ENCODE data around the gene LRP1B. TPM values are rescaled to one million over a fixed set of nuclear protein-coding genes. Genes with fewer than 3 reads are reported as not detected.

LRP1B gene
- total RNA-seq, 4 donors from 2014 or later = 1.2 to 3.3 (median 2.6) TPM

DNA sequence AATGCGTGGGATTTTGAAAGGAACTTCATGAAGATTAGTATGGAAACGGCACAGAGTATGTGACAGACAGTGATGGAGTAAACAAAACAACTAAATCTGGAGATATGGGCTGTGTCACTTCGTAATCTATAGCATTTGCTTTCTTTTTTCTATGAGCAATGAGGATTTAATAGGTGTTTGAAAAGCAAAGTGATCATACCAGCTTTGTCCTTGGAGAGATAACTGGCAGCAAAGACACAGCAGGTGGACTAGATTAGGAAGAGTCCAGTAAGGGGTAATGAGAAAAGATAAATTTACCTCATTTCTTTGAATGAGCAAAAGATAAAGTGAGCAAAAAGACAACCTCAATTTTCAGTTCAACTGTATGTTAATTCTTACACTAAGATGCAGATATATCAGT, 199.0 kb downstream of the LRP1B start:
- Histone ChIP-seq H3K4me3 (no peak overlapping the region), H3K27ac (no peak overlapping the region), H3K27me3 (no peaks in the 10 kb centered on the region), H3K9me3 (no peaks in the 10 kb centered on the region), H3K36me3 (no peaks in the 10 kb centered on the region), H3K4me1 (no peaks in the 10 kb centered on the region)
- DNase-seq (ENCODE audit: low spot score in 2 of 2) = no peak
- 82 to 86% methylated on average over 3 of the region's 3 CpGs for WGBS, 2 donors
- TF ChIP-seq CTCF (IDR thresholded peaks at IDR 0.05) (no peak), EP300 (IDR thresholded peaks at IDR 0.05) (no peak), POLR2A (IDR thresholded peaks at IDR 0.05) (no peak)

- H3K27me3 ChIP-seq = no peaks in the 10 kb centered on the region
- no peak overlapping the region for H3K27ac ChIP-seq
- no peaks in the 10 kb centered on the region for H3K4me1 ChIP-seq
- H3K9me3 ChIP-seq = no peaks in the 10 kb centered on the region
- H3K36me3 ChIP-seq = no peaks in the 10 kb centered on the region
- no peak overlapping the region for H3K4me3 ChIP-seq
- no peak for DNase-seq (ENCODE audit: low spot score in 2 of 2)
- TF ChIP-seq EP300 (IDR thresholded peaks at IDR 0.05) = no peak
Observed at GRCh38 chr2:141930803-141931202, 200.0 kb downstream of the LRP1B start.

GRCh38 chr2:141929331-141930252, 201.2 kb downstream of the LRP1B start:
- Histone ChIP-seq H3K9me3 (peaks cover 0 to 2% (median 0%) of the 10 kb centered on the region in 4 donors), H3K27ac (no peak overlapping the region), H3K27me3 (no peaks in the 10 kb centered on the region), H3K4me3 (no peak overlapping the region), H3K36me3 (no peaks in the 10 kb centered on the region), H3K4me1 (no peaks in the 10 kb centered on the region)
- TF ChIP-seq CTCF (IDR thresholded peaks at IDR 0.05) (no peak), EP300 (IDR thresholded peaks at IDR 0.05) (no peak), POLR2A (IDR thresholded peaks at IDR 0.05) (no peak)
- 72 to 77% methylated on average over 8 of the region's 8 CpGs for WGBS, 2 donors
- DNase-seq (ENCODE audit: low spot score in 2 of 2) = no peak

GRCh38 chr2:141928476-141928875, 202.3 kb downstream of the LRP1B start:
- H3K27ac ChIP-seq = no peak overlapping the region
- TF ChIP-seq POLR2A (IDR thresholded peaks at IDR 0.05) (no peak), CTCF (IDR thresholded peaks at IDR 0.05) (no peak), EP300 (IDR thresholded peaks at IDR 0.05) (no peak)
- H3K4me1 ChIP-seq = no peaks in the 10 kb centered on the region
- peaks cover 0 to 9% (median 0%) of the 10 kb centered on the region in 4 donors for H3K9me3 ChIP-seq
- no peak overlapping the region for H3K4me3 ChIP-seq
- no peaks in the 10 kb centered on the region for H3K36me3 ChIP-seq
- no peaks in the 10 kb centered on the region for H3K27me3 ChIP-seq
- DNase-seq (ENCODE audit: low spot score in 2 of 2) = no peak

- DNase-seq (ENCODE audit: low spot score in 2 of 2) = no peak
- Histone ChIP-seq H3K27ac (no peak overlapping the region), H3K9me3 (peaks cover 0 to 9% (median 0%) of the 10 kb centered on the region in 4 donors), H3K4me1 (no peaks in the 10 kb centered on the region), H3K4me3 (no peak overlapping the region), H3K36me3 (no peaks in the 10 kb centered on the region), H3K27me3 (no peaks in the 10 kb centered on the region)
- TF ChIP-seq POLR2A (IDR thresholded peaks at IDR 0.05) = no peak
Observed at GRCh38 chr2:141927536-141927935, 203.3 kb downstream of the LRP1B start.

DNA sequence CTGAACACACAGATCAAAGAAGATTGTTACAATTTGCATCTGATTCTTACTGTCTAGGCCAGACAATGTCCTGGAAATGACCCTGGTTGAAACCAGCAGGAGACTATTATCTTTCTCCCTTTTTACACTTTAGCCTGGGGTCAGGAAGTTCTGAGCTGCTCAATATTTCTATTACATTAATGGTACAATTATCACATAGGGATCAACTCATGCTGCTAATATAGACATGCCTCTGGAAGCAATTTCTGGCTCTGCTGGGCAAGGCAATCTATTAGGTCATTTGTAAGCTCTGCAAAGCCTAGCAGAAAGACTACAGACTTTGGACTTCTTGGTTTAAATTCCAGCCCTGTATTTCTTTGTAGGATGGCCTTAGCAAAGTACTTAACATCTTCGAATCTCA, 205.3 kb downstream of the LRP1B start:
- Histone ChIP-seq H3K9me3 (peaks cover 0 to 9% (median 0%) of the 10 kb centered on the region in 4 donors), H3K36me3 (no peaks in the 10 kb centered on the region), H3K4me3 (no peak overlapping the region), H3K27ac (no peak overlapping the region), H3K27me3 (no peaks in the 10 kb centered on the region), H3K4me1 (no peaks in the 10 kb centered on the region)
- no peak for TF ChIP-seq CTCF (IDR thresholded peaks at IDR 0.05)
- TF ChIP-seq EP300 (IDR thresholded peaks at IDR 0.05) = no peak
- TF ChIP-seq POLR2A (IDR thresholded peaks at IDR 0.05) = no peak
- 49 to 52% methylated on average over 1 of the region's 1 CpG for WGBS, 2 donors
- DNase-seq (ENCODE audit: low spot score in 2 of 2) = no peak

All from tibial nerve (tissue), 4 donors.